MG63 (cell line): ENCODE data around the gene ACSM6. TPM values are rescaled to one million over a fixed set of nuclear protein-coding genes. Genes with fewer than 3 reads are reported as not detected.

ENCODE experiments used
- DNase-seq: peaks from one replicate; pipeline ENCODE4 v3.0.0-alpha.2; 2020
- H3K27me3 ChIP-seq: fragments of 250-450 bp; sonication (Bioruptor Pico); 2 replicates; pipeline ENCODE4 v1.5.1; 2020; ENCODE audit warnings: mild to moderate bottlenecking, moderate library complexity
- H3K36me3 ChIP-seq: fragments of 250-450 bp; sonication (Bioruptor Pico); 2 replicates; pipeline ENCODE4 v1.5.1; 2020; ENCODE audit warnings: mild to moderate bottlenecking, moderate library complexity
- H3K4me3 ChIP-seq: fragments of 250-450 bp; sonication (Bioruptor Pico); 2 replicates; pipeline ENCODE4 v1.5.1; 2020; ENCODE audit warnings: mild to moderate bottlenecking, moderate library complexity
- H3K9me3 ChIP-seq: fragments of 250-450 bp; sonication (Bioruptor Pico); 2 replicates; pipeline ENCODE4 v1.5.1; 2020; ENCODE audit warnings: mild to moderate bottlenecking, moderate library complexity
- total RNA-seq: library from RNA; depleted of rRNA; stranded (reverse); fragments of >200 nt; shearing (Covaris generic); gene quantifications from 2 replicates; pipeline ENCODE4 v1.2.3, GENCODE V29; 2014; ENCODE audit warnings: low replicate concordance; rRNA removed

Gene ACSM6
- total RNA-seq, 1 experiment from 2014 or later: not detected

GRCh38 chr10:95273393-95274312 is 79.6 kb downstream of the ACSM6 start:
- DNase-seq: no peak
- Histone ChIP-seq H3K36me3 (no peaks in the 10 kb centered on the region; the same call in 1 of the 2 replicates), H3K27me3 (no peaks in the 10 kb centered on the region), H3K4me3 (no peak overlapping the region), H3K9me3 (no peaks in the 10 kb centered on the region)

GRCh38 chr10:95275726-95276366 is 81.8 kb downstream of the ACSM6 start:
- H3K9me3 ChIP-seq: no peaks in the 10 kb centered on the region
- no peaks in the 10 kb centered on the region for H3K27me3 ChIP-seq
- peak; percentile 64 for DNase-seq
- no peak overlapping the region for H3K4me3 ChIP-seq
- H3K36me3 ChIP-seq: no peaks in the 10 kb centered on the region; the same call in 1 of the 2 replicates

DNA sequence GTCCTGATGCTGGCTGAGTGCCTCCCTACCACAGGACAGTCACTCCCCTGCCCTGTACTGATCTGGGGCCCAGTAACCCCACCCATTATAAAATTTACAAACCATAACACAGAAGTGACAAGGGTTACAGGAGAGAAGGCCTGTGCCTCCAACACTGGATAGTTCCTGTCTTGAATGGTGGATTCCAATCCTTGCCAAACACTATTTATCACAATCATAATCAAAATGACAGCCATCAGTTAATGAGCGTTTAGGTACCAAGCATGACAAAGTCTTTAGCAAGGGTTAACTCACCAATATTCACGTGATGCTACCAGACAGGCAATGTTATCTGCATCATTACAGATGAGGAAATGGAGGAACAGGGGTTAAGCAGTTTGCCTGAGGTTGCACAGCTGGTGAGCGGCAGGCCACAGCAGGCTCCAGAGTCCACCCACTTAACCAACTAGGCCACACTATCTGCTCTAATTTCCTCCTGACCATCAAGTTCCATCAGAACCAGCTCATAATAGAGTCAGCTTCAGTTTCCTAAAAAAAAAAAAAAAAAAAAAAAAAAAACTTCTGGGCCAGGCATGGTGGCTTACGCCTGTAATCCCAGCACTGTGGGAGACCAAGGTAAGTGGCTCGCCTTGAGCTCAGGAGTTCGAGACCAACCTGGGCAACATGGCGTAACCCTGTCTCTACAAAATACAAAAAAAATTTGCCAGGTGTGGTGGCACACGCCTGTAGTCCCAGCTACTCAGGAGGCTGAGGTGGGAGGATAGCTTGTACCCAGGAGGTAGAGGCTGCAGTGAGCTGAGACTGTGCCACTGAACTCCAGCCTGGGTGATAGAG is 82.5 kb downstream of the ACSM6 start:
- Histone ChIP-seq H3K27me3 (no peaks in the 10 kb centered on the region), H3K36me3 (no peaks in the 10 kb centered on the region), H3K9me3 (no peaks in the 10 kb centered on the region), H3K4me3 (no peak overlapping the region)
- DNase-seq: no peak

GRCh38 chr10:95277201-95277570 is 83.1 kb downstream of the ACSM6 start:
- no peaks in the 10 kb centered on the region for H3K9me3 ChIP-seq
- H3K36me3 ChIP-seq: no peaks in the 10 kb centered on the region
- peak; percentile 17 for DNase-seq
- no peaks in the 10 kb centered on the region for H3K27me3 ChIP-seq
- no peak overlapping the region for H3K4me3 ChIP-seq

DNA sequence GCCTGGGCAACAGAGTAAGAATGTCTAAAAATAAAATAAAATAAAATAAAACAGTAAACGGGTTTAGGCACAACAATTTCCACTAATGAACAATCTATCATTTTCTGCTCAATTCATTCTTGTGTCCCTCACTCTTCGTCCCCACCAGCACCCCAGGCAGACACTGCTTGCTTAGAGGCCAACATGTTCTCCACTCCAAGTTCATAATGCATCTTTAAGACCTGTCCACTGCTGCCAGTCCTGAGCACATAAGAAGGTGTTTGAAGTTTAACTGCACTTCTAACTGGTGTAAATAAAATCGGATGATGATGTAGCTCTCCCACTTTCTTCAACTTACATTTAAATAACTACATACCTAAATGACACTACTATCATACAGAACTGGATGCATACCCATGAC is 83.6 kb downstream of the ACSM6 start:
- H3K27me3 ChIP-seq: no peaks in the 10 kb centered on the region
- H3K9me3 ChIP-seq: no peaks in the 10 kb centered on the region
- no peak overlapping the region for H3K4me3 ChIP-seq
- DNase-seq: no peak
- H3K36me3 ChIP-seq: no peaks in the 10 kb centered on the region

Other genes starting within 250 kb of the ACSM6 start
- gene CYP2C8, start 124.7 kb upstream of the ACSM6 start, total RNA-seq: not detected in 2 replicates
- gene PDLIM1, start 96.8 kb downstream of the ACSM6 start, total RNA-seq: 3.5 and 6.2 TPM in 2 replicates